GM18499 (cell line): ENCODE data around the gene RWDD1.

Experiments
- ATAC-seq: cut with Tn5 transposase; IDR thresholded peaks from one replicate; pipeline ENCODE4 v1.9.1; 2021; ENCODE audit warnings: moderate number of reproducible peaks; ENCODE audit not compliant: insufficient read depth, unreplicated experiment

RWDD1 gene, protein sequence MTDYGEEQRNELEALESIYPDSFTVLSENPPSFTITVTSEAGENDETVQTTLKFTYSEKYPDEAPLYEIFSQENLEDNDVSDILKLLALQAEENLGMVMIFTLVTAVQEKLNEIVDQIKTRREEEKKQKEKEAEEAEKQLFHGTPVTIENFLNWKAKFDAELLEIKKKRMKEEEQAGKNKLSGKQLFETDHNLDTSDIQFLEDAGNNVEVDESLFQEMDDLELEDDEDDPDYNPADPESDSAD

GRCh38 chr6:116570856-116571682 is at the start of gene RWDD1:
TSS of gene RWDD1 (plus strand) at chr6:116571504. CDS start at chr6:116571583, 79 bp downstream.
- ATAC-seq: peak; percentile 84

- no peak for ATAC-seq
These were observed 48.4 kb upstream of the RWDD1 start for GRCh38 chr6:116522896-116523295.

- ATAC-seq: no peak
These were observed 47.1 kb upstream of the RWDD1 start for GRCh38 chr6:116524236-116524635.

DNA sequence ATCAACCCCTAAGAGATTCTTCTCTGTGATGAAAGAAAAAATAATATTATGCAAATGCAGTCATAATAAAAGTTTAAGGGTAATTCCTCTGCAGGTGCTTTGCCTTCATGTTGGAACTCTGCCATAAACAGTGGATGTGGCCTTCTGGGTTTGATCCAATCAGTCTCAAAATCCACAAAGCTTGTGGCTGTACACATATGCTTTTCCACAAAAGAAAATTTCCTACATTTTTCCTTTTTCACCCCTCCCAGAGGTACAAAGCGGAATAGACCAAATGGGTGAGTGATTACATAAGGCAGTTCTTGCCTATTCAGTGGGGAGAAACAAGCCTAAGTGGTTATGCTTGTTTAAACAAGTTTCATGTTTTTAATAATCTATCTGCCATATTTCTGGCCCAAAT is 43.2 kb upstream of the RWDD1 start:
- no peak for ATAC-seq

DNA sequence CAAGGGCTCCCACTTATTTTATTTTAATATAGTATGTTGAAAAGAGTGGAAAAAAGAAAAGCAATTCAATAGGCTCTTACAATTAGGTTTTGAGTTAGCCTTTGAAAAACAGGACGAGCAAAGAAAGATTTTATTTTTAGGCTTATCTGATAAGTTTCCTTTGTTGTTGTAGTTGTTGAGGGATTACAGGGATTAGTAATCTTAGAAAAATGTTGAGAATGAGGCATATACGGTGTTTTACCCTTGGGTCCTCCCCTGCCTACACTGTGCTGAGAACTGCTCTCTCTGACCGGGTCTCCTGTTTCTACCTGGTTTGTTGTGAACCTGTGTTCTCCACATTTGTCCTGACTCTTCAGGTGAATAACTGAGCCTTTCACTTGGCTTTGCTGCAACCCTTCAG is 42.5 kb upstream of the RWDD1 start:
- ATAC-seq: no peak

DNA sequence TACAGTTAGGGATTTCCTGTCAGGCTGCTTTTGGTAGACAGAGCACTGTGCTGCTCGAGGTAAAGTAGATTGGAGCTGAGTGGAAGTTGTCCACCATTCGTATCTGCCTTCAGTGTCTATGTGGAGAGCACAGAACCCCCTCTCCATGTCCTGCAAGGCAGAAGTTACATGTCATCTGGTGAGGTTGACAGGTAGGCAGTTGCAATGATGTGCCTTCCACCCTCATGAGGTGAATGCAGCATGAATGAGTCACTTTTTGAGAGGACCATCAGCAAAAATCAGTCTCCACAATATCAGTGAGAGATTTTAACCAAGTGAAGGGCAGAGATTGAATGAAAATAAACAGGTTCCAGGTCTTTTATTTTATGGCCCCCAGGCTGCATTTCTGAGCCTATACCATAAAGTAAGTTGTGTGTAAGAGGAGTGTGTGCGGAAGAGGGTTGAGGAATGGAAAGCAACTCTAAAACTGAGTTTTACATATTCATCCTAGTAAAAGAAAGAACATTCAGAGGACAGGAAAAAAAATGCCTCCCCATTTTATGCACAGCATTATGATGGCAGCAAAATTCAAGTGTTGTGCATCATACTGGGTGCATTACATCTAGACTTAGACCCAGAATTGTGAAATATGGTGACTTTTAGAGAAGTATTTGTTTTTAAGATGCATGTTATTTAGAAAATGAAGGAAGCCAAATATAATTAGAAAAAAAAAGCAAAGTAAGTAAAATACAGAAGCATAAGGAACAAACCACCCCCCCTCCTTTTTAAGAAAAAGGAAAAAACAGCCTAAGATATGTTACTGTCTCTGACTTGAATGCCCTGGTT is 41.6 kb upstream of the RWDD1 start:
- ATAC-seq: no peak

- no peak for ATAC-seq
These were observed 40.9 kb upstream of the RWDD1 start for GRCh38 chr6:116530436-116530835.

GRCh38 chr6:116531675-116532570 is 39.4 kb upstream of the RWDD1 start:
- peak; percentile 53 for ATAC-seq

GRCh38 chr6:116533233-116533957 is 37.9 kb upstream of the RWDD1 start:
- ATAC-seq: no peak

- no peak for ATAC-seq
These were observed 36.2 kb upstream of the RWDD1 start for GRCh38 chr6:116535109-116535508.

- ATAC-seq: no peak
These were observed 35.1 kb upstream of the RWDD1 start for GRCh38 chr6:116536216-116536621.

DNA sequence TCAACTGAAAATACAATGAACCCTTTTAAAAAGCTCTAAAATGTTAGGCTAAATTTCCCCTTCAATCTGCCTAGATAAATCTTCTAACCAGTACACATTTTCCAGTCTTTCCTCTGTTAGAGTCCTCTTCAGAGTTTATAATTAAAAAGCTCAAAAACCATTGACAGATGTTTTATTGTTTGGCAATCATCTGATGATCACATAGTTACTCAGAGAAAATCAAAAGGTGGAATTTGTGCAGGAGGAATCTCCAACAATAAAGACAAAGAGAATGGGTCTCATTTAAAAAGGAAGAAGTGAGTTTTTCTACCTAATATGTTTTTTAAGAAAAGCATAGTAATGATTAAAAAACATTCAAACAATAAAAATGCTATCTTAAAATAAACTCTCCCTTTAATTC is 28.9 kb upstream of the RWDD1 start:
- ATAC-seq: no peak

DNA sequence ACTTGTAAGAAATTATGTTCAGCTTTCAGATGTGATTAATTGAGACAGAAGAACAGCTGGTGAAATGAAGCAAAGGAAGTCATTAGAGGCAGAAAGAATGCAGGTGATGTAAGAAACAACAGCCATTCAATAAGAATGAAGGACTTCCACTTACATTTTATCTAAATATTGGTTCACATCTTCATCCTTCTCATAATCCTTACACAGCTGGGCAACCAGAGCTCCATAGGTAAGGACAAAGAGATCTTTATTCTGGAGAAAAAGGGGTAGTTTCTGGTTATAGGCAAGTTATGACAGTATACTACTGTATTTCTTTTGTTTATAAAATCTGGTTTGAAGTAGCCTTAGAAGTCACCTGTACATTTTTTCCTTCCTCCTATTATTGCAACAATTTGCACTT is 28.2 kb upstream of the RWDD1 start:
- no peak for ATAC-seq

DNA sequence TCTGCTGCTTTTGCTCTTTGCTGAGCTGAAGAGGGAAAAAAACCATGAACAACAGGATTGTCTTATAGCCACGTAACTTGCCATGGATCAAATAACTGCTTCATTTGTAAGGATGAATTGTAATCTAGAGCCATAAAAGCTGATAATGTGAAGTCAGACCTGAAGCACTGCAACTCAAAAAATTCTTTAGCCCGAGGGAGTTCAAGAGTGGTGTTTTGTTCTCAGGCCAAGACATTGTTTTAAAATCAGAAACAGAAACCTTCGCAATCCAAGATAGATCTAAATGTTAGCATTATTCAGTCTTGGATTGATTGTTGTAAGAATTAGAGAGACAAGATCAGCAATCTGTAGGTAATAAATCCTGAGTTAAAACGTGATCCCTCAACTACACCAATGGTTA is 25.7 kb upstream of the RWDD1 start, which contains the start of gene TRAPPC3L:
TRAPPC3L (minus strand) TSS at position 34 of the 400 bp plus-strand sequence. CDS start 170 bp downstream, outside the sequence.
- no peak for ATAC-seq

DNA sequence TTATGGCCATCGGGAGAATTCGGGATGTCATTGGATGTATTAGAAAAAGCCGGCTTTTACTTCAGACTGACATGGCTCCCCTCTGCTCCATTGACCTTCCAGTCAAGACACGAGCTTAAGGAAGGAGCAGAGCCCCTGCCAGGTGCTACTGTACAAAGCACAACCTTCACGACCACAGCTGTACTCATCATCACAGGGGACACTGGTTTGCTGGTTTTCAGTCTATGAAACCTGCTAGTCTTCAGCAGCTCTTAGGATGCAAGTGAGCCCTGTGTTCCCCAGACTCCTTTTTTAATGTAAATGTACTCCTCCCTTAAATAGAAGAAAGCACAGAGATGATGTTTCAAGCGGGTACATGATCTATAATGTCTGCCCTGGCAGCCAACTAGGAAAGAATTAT is 23.9 kb upstream of the RWDD1 start:
- ATAC-seq: no peak

GRCh38 chr6:116550796-116551195 is 20.5 kb upstream of the RWDD1 start:
- ATAC-seq: no peak

- ATAC-seq: no peak
These were observed 17.9 kb upstream of the RWDD1 start, which contains the start of gene CALHM4 for GRCh38 chr6:116553451-116553850. TSS of gene CALHM4 (plus strand) at chr6:116553751. CDS start at chr6:116553794, 43 bp downstream.

DNA sequence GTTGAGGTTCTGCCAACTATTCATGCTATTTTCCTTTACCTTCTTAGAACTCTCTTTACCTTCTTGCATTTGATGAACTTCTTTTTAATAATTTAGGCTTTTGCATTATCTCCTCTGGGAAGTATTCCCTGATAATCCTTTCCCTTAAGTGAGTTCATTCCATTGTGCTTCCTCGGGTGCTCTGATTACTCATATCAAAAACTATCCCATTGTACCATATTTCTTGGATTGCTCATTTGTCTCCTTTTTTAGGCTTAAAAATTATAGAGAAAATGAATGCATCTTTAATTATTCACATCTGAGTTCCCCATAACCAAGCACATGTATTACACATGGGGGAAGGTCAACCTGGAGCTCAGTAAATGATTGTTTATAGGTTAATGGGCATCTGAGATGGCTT is 15.2 kb upstream of the RWDD1 start:
- ATAC-seq: no peak

GRCh38 chr6:116556814-116557415 is 14.4 kb upstream of the RWDD1 start:
- no peak for ATAC-seq
